NT2/D1 (cell line): ENCODE measurements around the gene PALS2.

ENCODE experiments used
- DNase-seq: peaks from one replicate; pipeline ENCODE4 v3.0.0-alpha.2; 2011; ENCODE audit warnings: low read depth, low spot score
- H3K27me3 ChIP-seq: 2 replicates; pipeline ENCODE4 v1.6.0; 2011; ENCODE audit warnings: mild to moderate bottlenecking; ENCODE audit not compliant: insufficient read length, insufficient read depth
- H3K36me3 ChIP-seq: 2 replicates; pipeline ENCODE4 v1.6.1; 2011; ENCODE audit warnings: mild to moderate bottlenecking, low read length, mixed read lengths; ENCODE audit not compliant: insufficient read depth, insufficient read length
- H3K4me1 ChIP-seq: 2 replicates; pipeline ENCODE4 v1.5.1; 2011; ENCODE audit not compliant: insufficient read depth, insufficient read length
- H3K4me3 ChIP-seq: 2 replicates; pipeline ENCODE4 v1.5.1; 2011; ENCODE audit warnings: low read depth; ENCODE audit not compliant: insufficient read length
- H3K9ac ChIP-seq: 2 replicates; pipeline ENCODE4 v1.6.0; 2011; ENCODE audit warnings: low read depth; ENCODE audit not compliant: insufficient read length
- H3K9me3 ChIP-seq: 2 replicates; pipeline ENCODE4 v1.5.1; 2011; ENCODE audit warnings: mild to moderate bottlenecking, low read length; ENCODE audit not compliant: insufficient read depth
- SUZ12 ChIP-seq: IDR thresholded peaks from 2 replicates; pipeline ENCODE4 v1.6.1; 2011; ENCODE audit not compliant: insufficient read length, insufficient read depth; ENCODE audit errors: extremely low read depth
- YY1 ChIP-seq: IDR thresholded peaks from 2 replicates; pipeline ENCODE4 v1.6.1; 2011; ENCODE audit not compliant: insufficient read length, insufficient read depth
- ZNF274 ChIP-seq: IDR thresholded peaks from 2 replicates; pipeline ENCODE4 v1.6.1; 2011; ENCODE audit warnings: mild to moderate bottlenecking, low read depth, low read length

Gene PALS2

GRCh38 chr7:24573554-24574338 is 494 bp downstream of the PALS2 start:
- TF ChIP-seq SUZ12 (no peak), ZNF274 (no peak), YY1 (no peak)
- H3K36me3 ChIP-seq = no peaks in the 10 kb centered on the region
- no peaks in the 10 kb centered on the region for H3K4me1 ChIP-seq
- peak overlapping the region; percentile 91 for H3K9ac ChIP-seq
- H3K9me3 ChIP-seq = no peaks in the 10 kb centered on the region
- DNase-seq = peak; percentile 52
- peaks cover 18% of the 10 kb centered on the region for H3K27me3 ChIP-seq
- H3K4me3 ChIP-seq = peak overlapping the region; percentile 75

- TF ChIP-seq ZNF274 (no peak), YY1 (no peak), SUZ12 (no peak)
- Histone ChIP-seq H3K27me3 (peaks cover 18% of the 10 kb centered on the region), H3K36me3 (no peaks in the 10 kb centered on the region), H3K9ac (peak overlapping the region; percentile 91), H3K4me3 (peak overlapping the region; percentile 75), H3K9me3 (no peaks in the 10 kb centered on the region), H3K4me1 (no peaks in the 10 kb centered on the region)
- DNase-seq = peak; percentile 11
Observed at GRCh38 chr7:24574386-24574785, 1.1 kb downstream of the PALS2 start.

GRCh38 chr7:24574950-24575349 is 1.7 kb downstream of the PALS2 start:
- Histone ChIP-seq H3K36me3 (no peaks in the 10 kb centered on the region), H3K4me1 (no peaks in the 10 kb centered on the region), H3K9ac (peak overlapping the region; percentile 91), H3K27me3 (peaks cover 18% of the 10 kb centered on the region), H3K9me3 (no peaks in the 10 kb centered on the region), H3K4me3 (peak overlapping the region; percentile 75)
- no peak for TF ChIP-seq YY1
- no peak for TF ChIP-seq SUZ12
- TF ChIP-seq ZNF274 = no peak
- DNase-seq = no peak

GRCh38 chr7:24576171-24577025 is 3.1 kb downstream of the PALS2 start:
- peak; percentile 59 for DNase-seq
- H3K9me3 ChIP-seq = no peaks in the 10 kb centered on the region; the same call in 1 of the 2 replicates
- no peak overlapping the region for H3K4me3 ChIP-seq
- TF ChIP-seq ZNF274 (no peak), YY1 (no peak), SUZ12 (no peak)
- H3K27me3 ChIP-seq = peaks cover 8% of the 10 kb centered on the region
- H3K4me1 ChIP-seq = no peaks in the 10 kb centered on the region
- no peak overlapping the region for H3K9ac ChIP-seq
- H3K36me3 ChIP-seq = no peaks in the 10 kb centered on the region

- H3K27me3 ChIP-seq = no peaks in the 10 kb centered on the region
- no peak overlapping the region for H3K9ac ChIP-seq
- H3K36me3 ChIP-seq = no peaks in the 10 kb centered on the region
- no peaks in the 10 kb centered on the region; the same call in 1 of the 2 replicates for H3K9me3 ChIP-seq
- no peak for DNase-seq
- H3K4me1 ChIP-seq = no peaks in the 10 kb centered on the region
- H3K4me3 ChIP-seq = no peak overlapping the region
- no peak for TF ChIP-seq ZNF274
- TF ChIP-seq YY1 = no peak
- TF ChIP-seq SUZ12 = no peak
Observed at GRCh38 chr7:24578052-24578451, 4.8 kb downstream of the PALS2 start.

GRCh38 chr7:24580283-24580946 is 7.2 kb downstream of the PALS2 start:
- Histone ChIP-seq H3K4me3 (no peak overlapping the region), H3K27me3 (no peaks in the 10 kb centered on the region), H3K9ac (no peak overlapping the region), H3K36me3 (no peaks in the 10 kb centered on the region), H3K4me1 (no peaks in the 10 kb centered on the region), H3K9me3 (no peaks in the 10 kb centered on the region; the same call in 1 of the 2 replicates)
- TF ChIP-seq SUZ12 (no peak), ZNF274 (no peak), YY1 (no peak)
- no peak for DNase-seq

GRCh38 chr7:24582166-24582565 is 8.9 kb downstream of the PALS2 start:
- Histone ChIP-seq H3K9ac (no peak overlapping the region), H3K9me3 (no peaks in the 10 kb centered on the region; the same call in 1 of the 2 replicates), H3K36me3 (no peaks in the 10 kb centered on the region), H3K27me3 (no peaks in the 10 kb centered on the region), H3K4me1 (no peaks in the 10 kb centered on the region), H3K4me3 (no peak overlapping the region)
- no peak for DNase-seq
- TF ChIP-seq ZNF274 (no peak), YY1 (no peak), SUZ12 (no peak)
